AG08395 (cell line): ENCODE data around the gene TMEM154.
A peak's percentile ranks its signal among the peaks of the same experiment; 100 is the strongest.

ENCODE experiments used
- DNase-seq: peaks from one replicate; pipeline ENCODE4 v3.0.0; 2012; ENCODE audit warnings: mixed read lengths, low spot score

Gene TMEM154

DNA sequence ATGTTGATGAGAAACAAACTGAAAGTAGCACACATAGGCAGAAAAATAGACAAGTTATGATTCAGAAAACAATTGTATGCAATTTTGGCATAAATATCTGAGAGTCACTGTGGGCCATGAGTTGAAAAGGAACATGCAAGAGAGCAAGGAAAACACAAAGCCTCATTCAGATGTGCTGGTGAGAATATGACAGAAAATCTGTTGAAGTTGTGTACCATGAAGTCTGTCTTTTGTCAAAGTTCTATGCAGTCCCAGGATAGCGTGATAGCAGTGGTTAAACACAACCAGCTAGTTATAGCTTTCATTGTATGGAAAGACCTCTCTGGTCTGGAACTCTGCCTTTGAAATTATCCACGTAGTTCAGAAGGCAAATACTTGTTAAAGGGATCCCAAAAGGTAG lies 53.0 kb downstream of the TMEM154 start:
- no peak for DNase-seq

DNA sequence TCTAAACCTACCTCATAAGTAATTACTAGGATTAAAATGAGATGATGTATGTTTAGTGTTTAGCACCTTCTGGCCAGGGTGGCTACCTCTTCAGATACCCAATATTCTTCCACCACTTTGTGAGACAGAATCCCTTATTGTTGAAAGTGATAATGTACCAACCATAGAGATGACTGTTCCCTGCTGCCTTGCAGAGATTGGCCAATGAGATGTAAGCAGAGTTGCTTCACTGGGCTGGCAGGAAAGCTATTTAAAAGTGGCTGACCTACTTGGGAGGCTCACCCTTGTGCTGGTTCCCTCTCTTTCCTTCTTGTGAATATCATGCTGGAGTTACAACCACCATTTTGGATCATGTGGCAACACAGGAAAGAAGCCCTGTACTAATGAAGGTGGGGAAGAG lies 58.9 kb downstream of the TMEM154 start:
- DNase-seq, result no peak

DNA sequence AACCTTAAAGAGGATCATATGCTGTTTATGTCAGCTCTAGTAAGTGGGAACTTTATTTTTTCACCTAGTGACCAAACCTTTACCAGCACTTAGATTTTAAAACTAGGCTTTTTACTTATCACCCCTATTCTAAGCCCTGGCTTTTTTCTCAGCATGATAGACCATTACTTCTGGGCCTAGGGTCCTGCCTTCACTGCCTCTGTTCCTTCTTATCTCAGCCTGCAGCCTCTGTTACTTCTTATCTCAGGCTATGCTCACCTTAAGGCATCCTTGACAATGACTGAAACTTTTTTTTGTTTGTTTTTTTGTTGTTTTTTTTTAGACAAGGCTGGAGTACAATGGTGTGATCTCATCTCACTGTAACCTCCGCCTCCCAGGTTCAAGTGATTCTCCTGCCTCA lies 59.6 kb downstream of the TMEM154 start:
- DNase-seq, result no peak

DNA sequence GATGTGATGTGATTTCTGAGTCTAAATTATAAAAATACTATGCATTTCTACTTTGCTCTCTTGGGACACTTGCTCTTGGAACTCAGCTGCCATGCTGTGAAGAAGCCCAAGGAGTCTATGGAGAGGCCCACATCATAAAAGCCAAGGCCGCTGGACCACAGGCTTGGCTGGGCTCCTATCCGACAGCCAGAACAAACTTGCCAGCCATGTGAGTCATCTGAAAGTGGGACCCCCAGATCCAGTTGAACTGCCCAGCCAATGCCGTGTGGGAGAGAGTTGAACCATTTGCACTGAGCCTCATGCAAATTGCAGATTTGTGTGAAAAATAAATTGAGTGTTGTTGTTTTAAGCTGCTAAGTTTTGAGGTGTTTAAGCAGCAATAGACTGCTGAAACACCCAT lies 60.2 kb downstream of the TMEM154 start:
- no peak for DNase-seq

DNA sequence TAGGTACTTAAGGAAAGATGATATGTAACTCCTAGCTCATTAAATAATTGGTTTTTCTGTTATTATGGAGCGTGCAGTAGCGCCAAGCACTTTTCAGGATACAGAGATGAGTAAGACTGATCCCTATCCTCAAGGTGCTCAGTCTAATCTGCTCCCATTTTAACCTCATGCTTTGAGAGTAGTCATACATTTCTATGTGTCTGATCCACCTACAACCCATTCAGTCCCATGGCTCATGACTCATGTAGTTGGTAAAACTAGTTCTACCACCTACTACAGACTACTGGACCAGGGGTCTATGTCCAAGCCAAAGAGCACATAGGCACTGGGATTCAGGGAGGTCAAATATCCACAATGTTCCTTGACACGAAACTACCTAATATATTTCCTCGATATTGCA lies 60.8 kb downstream of the TMEM154 start:
- DNase-seq, result no peak

DNA sequence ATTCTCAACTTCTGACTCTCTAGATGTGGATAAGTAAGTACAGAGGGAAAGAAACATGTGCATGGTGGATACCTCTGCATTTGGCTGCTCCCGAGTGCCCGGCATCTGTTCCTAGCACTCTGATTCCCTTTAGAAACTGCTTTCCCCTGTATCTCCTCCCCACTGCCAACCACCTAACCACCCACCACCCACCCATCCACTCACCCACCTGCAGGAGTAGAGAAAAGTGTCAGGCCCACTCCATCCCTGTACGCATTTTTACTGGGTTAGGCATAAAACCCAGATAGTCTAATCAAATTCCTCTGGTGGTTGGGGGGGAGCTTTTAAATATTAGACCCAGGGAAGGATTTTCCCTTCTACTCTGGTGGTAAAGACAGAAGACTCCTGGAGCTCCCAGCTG lies 63.0 kb downstream of the TMEM154 start:
- DNase-seq, result no peak

DNA sequence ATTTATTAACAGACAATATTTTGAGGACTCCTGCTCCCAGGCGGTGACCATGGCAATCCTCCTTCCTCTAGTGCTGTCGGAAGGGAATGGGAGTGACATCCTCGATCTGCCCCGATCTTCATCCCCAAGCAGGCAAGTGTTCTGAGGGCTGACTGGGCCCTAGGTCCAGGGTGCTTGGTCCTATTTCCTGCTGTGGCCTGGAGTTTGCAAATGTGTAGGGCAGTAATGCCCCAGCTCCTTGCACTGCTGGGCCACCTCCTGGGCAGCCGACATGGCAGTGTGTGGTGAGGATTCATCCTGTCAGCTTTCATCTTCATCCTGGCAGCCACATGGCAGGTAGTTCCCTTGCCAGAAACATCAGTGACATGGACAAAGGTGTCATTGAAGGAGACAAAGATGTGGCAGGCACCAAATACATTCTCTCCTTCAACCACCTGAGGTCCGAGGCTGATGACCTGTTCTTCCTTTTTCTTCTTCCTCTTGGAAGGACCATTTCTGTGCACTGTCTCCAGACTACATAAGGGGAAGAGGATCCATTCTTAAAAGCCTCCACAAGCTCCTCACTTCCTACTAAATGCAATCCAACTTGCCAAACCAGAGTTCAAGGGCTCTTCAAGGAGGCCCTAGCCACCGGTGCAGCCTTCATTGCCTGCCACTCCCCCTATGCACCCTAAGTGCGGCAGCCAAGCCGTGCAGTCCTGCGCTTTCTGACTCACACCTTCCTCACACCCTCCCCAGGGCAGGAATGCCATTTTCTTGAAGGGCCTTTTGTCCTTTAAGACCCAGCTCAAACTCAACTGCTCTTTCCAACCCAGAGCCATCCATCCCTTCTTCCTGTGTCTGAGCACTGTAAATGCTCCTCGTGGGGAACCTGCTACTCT lies 65.7 kb downstream of the TMEM154 start:
- no peak for DNase-seq

DNA sequence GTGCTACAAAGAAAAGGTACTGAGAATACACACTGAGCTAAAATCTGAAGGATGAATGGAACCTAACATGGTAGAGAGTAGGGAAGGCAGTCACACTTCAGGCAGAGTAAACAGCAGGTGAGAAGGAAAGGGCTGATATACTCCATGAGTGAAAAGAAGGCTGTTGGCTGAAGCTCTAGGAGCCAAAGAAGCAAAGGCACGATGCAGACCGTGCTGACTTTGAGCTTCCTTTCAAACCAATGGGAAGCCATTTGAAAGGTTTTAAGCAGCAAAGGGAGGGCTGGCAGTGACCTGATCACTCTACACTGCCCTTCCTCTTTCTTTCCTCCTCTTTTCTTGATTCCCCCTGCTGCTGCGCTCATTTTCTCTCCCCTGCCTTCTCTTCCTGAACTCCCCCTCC lies 66.4 kb downstream of the TMEM154 start:
- no peak for DNase-seq

DNA sequence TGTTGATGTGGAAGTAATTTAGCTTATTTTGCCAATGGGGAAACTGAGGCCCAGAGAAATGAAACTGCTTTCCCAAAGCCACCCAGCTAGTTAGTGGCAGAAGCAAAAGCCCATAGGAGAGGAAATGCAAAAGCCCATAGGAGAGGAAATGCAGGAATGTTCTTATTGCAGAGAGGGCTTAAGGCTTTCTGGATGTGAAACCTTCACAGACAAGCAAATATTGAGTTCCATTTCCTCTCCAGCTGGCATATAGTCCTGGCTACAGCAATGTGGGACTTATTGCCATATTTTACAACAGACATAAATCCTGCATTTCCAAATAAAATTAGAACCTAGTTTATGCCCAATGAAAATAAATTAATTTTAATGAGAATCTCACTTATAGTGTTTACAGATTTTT lies 69.7 kb downstream of the TMEM154 start:
- DNase-seq, result no peak

DNA sequence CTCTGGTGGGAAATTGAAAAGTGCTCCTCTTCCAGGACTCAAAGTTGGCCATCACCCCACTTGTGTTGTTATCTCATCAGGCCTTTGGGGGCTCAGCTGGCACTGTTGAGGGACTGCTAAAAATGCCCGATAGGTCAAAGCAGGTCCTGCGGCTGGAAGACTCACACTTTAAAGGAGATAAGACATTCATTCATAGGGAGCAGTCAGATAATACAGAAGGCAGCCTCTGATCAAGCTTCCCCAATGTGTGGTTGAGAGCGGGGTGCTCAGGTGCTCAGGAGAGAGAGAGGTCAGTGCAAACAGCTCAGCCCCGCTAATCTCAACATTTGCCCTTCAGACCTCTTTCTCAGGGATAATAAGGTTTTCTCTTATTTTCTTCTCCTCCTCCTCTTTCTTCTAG lies 70.3 kb downstream of the TMEM154 start:
- no peak for DNase-seq

DNA sequence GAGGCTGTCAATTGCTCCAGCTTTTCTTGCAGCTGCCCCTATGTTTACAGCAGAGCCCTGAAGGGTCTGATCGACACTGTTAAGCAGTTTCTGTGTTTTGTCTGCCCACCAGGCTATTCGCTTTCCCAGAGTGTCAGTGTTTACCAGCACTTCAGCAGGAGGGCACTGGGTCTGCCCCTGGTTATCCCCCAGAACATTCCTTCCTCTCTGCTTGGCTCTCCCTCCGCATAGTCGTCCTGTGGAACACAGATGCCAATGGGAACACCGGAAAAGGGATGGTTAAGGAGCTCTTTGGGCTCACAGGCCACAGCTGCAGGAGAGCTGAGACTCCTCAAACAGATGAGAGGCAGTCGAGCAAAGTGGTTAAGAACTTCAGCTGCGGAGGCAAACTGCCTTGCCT lies 72.6 kb downstream of the TMEM154 start:
- no peak for DNase-seq

DNA sequence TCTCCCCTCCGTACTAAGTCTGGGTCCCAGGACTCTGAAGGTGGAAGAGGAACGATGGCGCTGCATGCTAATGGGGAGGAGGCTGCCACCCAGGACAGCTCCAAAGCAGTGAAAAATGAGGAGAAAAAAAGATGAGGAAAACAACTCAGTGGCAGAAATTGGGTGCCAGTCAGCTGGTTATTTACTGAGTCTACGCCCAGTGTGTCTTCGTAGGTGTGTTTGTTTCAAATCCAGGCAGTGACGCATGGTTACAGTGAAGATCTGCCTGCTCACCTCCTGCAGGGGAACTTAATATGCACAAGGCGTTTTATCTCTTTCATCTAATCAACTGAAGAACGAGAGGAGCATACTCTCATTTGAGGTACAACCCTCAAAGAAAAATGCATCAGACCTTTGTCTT lies 73.0 kb downstream of the TMEM154 start:
- no peak for DNase-seq

DNA sequence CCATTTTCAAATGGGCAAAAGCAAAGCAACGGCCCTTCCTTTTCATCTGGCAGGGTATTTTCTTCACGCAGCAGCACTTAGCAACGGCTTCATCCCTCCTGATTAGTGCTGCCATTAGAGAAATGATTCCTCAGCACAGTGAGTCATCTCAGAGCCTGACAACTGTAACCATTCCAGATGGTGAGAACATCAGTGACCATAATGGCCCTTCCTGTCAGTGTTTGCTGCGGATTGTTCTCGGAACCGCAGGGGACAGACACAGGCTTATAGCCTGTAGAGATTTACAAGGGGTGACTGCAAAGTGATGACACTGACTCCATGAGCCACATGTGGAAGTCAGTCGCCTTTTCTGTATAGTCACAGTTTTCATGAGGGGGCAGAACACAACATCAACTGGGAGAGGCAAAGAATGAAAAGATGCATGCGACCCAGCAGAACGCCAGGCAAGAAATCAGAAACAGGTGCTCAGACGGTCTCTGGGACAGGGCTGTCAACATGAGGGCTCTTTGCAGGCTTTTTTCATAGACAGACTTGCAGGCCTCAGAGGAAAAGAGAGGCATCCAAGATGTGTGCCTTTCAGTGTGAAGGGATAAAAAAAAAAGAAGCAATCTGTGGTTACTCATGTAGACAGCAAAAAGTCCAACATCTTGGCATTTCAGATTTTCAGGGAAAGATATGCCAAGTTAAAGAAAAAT lies 74.0 kb downstream of the TMEM154 start:
- DNase-seq, result peak; percentile 93

DNA sequence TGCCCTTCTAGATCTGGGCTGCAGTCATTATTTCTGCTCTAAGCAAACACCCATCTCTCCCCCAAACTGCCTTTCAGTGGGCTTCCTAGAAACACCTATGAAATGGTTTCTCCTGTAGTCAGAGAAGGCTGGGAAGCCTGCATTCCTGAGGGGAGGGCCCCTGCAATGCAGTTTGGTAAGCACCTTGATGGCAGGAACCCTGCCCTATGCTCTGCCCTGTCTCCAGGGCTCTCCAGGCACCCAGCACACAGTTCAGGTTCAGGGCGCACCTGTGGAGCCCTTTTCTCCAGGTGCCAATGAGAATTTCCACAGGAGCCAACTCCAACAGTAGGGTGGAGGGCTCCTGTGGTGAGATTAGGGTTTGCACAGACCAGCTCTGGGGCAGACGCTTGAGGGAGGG lies 74.8 kb downstream of the TMEM154 start:
- no peak for DNase-seq

DNA sequence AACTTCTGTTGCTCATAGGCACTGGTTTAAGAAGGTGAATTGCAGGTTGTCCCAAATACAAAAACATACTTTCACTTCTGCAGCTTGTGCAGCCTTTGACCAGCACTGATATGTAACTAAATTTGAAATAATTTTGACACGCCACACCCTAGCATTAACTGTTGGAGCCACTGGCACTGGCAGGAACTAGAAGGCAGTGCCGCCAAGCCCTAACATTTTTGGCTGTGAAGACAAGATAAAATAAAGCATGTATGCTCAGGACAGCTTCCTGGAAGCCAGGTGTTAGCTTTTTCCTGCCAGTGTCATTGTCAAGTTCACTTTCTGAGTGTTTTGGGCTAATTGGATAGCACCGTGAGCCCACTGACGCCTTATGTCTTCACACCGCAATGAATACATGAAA lies 78.6 kb downstream of the TMEM154 start:
- no peak for DNase-seq

DNA sequence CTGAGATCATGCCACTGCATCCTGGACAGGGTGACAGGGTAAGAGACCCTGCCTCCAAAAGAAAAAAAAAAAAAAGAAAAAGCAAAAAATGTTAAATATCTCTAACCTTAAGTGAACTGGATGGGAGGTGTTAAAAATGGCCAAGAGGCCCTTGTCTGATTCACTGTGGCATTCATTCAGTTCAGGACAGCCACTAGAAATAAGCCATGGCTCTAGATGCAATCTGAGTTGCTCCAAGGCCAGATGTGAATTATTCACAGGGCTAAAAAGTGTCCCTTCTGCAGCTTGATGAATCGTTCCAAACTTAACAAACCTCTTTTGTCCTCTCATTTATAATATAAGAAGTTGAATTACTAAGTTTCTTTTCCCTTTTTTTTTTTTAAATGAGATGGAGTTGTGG lies 80.2 kb downstream of the TMEM154 start:
- DNase-seq, result no peak

DNA sequence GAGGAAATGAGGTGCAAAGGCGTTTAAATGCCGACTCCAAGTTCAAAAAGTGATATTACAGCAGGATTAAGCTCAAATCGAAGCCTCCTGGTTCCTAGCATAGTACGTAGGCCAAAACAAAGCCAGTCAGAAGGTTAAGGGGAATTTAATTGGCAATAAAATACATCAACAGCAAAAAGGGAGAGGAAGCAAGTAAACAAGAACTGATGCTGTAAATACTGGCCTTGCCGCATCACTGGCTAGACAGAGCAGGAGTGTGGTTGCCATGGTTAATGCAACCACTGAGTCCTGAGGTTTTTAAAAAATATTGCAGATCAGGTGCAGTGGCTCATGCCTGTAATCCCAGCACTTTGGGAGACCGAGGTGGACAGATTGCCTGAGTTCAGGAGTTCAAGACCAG lies 80.7 kb downstream of the TMEM154 start:
- no peak for DNase-seq

DNA sequence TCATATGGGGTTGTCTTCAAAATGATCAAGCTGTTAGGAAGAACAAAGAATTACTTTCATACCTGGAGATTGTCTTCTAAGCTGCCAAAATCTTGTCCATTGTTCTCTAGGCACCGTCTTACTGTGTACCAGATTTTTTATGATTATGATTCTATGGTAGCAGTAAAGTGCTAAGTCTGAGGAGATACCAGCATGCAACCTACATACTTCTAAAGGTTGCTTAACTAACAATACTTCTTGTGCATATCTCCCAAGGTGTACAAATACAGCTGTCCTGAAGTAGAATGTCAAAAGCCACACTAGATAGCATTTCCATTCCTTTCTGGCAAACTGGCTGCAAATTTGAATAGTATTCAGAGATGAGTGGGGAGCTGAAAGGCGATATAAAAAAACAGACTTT lies 81.3 kb downstream of the TMEM154 start:
- DNase-seq, result no peak

DNA sequence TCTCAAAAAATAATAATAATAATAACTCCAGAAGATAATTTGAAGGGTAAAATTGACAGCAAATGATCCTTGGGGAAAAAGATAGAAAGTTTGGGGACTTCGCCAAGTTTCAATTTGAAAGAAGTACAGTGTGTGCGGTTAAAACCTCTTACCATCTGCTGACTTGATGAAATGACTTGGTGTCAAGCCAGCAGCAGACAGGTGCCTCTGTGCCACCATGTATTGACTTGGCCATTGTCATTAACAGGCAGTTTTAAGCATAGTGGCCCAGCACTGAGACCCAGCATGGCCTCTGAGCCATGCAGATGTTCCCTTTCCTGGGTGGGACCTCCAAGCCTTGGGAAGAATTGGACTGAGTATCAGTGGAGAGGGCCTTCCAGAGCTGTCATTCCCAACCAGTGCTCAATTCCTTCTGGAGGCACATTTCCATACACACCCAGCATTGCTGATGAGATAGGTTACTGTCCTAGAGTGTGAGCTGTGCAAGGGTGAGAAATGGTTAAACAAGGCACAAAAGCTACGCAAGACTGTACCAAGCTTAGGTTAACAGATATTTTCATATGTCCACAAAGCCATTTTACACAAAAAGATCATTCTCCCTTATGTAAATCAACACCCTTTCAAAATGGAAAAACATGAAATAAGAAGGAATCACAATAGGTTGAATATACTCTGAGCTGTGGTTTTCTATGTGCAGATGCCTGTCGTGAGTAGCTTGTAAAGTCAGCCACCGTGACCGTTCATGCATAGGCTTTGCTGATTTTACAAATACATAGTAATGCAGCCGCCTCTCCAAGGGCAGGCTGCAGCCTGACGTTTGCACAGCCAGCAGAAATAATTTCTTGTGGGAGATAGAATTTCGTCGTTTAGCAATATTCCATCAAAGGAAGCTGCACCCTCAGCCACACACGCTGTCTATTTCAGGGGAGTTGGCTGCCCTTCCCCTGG lies 84.5 kb downstream of the TMEM154 start:
- DNase-seq, result no peak

DNA sequence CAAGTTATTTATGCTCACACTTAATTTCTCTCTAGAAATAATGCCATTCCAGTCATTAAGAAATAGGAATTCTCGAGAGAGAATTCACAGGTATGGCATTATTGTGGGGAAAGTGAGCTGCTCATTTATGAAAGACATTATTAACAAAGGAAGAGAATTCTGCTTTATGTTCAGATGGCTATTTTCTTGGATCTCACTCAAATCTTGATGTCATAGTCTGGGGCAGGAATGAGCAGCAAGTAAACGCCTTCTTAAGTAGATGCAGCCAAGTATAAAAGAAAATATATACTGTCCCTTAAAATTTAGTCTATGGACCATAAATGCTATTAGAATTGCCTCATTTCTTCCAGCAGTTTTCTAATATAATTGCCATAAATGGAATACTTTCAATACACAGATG lies 85.7 kb downstream of the TMEM154 start:
- no peak for DNase-seq

DNA sequence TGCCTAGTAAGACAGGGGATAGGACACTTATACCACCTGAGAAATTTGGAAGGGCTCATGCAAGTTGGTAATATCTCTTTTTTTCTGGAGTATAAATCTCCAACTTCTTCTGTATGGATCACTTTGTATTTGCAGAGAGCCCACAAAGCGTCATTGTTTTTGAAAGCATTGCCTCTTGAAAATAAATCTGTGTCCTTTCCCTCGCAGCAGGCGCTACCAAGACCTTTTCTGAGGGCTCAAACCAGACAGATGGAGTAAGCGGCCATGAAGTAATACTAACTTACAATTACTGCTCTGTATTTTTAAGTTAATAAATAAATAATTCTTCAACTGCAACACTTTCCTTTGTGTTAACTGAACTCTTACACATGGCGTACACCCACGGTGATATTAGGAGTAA lies 87.9 kb downstream of the TMEM154 start:
- no peak for DNase-seq

DNA sequence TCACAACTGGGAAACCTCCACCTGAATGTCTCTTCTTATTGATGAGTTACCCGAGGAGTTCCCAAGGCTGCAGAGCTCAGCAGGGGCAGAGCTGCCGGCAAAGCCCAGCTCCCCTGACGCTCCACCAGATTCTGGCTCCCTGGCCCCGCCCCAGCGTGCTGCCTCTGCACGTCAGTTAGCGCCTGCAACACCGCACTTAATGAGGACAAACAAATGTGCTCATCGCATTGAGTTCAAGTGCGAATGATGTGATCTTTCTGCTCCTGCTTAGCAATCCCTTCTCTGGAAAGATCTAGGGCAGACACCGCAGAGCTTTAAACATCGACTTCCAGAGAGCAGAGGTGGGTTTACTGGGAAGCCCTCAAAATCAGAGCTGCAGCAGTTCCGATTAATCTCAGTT lies 88.4 kb downstream of the TMEM154 start:
- peak; percentile 15 for DNase-seq
